WERI-Rb-1 (cell line): Measurements from ENCODE around the gene EPOP.

Experiments used
- DNase-seq: peaks from one replicate; pipeline ENCODE4 v3.0.0-alpha.2; 2020
- H3K27ac ChIP-seq: fragments of 250-450 bp; sonication (Bioruptor Pico); 2 replicates; pipeline ENCODE4 v1.5.1; 2020; ENCODE audit warnings: mild to moderate bottlenecking, moderate library complexity
- H3K27me3 ChIP-seq: fragments of 250-450 bp; sonication (Bioruptor Pico); 2 replicates; pipeline ENCODE4 v1.5.1; 2021; ENCODE audit warnings: mild to moderate bottlenecking, low read depth, moderate library complexity; ENCODE audit not compliant: insufficient read depth, severe bottlenecking
- H3K36me3 ChIP-seq: fragments of 250-450 bp; sonication (Bioruptor Pico); 2 replicates; pipeline ENCODE4 v1.5.1; 2020; ENCODE audit warnings: mild to moderate bottlenecking, moderate library complexity
- H3K4me3 ChIP-seq: 2 replicates; pipeline ENCODE4 v1.5.1; 2011; ENCODE audit warnings: low read depth, mild to moderate bottlenecking, control low read depth, low read length
- H3K9me3 ChIP-seq: fragments of 250-450 bp; sonication (Bioruptor Pico); 2 replicates; pipeline ENCODE4 v1.5.1; 2021; ENCODE audit warnings: mild to moderate bottlenecking, moderate library complexity; ENCODE audit not compliant: severe bottlenecking
- TF ChIP-seq, protein P1 (sequence below): IDR thresholded peaks from 2 replicates; pipeline ENCODE4 v1.5.1; 2011; ENCODE audit warnings: low read depth, mild to moderate bottlenecking, control low read depth, inconsistent platforms, low read length

Gene EPOP

DNA sequence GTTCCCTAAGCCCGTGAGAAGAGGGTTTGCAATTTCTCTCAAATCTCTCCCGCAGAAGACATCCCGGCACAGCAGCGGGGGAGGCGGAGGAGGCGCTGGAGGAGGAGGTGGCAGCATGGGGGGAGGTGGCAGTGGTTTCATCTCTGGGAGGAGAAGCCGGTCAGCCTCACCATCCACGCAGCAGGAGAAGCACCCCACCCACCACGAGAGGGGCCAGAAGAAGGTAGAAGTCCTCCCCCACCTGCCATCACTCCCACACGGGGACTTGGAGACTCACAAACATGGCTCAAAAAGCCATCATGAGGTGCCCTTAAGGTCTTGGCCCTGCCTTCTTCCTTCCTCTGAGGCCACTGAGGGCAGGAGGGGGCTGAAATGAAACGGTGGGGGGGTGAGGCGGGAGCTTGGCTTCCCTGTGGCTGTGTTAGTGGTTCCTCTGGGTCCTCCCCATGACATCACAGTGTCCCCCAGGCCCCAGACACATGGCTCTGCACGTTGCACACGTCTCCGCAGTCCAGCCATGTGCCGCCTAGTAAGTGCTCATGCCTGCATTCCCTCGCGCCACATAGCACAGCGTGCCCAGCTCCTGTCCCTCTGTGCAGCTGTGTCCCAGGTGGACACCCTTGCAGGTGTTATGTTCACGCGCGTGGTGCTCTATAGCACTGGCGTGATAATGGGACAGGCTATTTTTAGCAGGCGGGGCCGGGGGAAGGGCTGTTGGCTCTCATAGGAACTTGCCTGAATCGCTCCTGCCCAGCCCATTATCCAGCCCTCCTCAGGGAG, 37.2 kb upstream of the EPOP start:
- no peak for DNase-seq

DNA sequence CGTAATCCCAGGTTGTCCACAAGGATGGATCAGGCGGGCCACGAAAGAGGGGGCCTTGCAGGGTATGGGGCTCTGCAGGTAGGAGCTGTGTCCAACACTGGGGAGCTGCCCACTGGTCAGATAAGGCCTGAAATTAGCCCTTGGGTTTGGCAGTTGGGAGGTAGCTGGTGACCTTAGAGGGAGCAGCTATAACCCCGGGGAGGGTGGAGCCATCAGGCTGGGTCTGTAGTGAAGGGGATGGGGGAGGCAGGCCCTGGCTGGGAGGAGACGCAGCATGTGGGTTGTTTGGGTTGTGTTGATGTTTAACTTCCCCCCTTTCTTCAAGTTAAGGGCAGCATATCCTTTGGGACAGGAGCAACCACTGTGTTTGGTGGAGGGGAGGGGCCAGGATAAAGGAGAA, 36.2 kb upstream of the EPOP start:
- Histone ChIP-seq H3K4me3 (no peak overlapping the region), H3K9me3 (no peaks in the 10 kb centered on the region), H3K27ac (peak overlapping the region; percentile 63), H3K36me3 (peaks cover 93% of the 10 kb centered on the region), H3K27me3 (no peaks in the 10 kb centered on the region)
- TF ChIP-seq, protein P1, sequence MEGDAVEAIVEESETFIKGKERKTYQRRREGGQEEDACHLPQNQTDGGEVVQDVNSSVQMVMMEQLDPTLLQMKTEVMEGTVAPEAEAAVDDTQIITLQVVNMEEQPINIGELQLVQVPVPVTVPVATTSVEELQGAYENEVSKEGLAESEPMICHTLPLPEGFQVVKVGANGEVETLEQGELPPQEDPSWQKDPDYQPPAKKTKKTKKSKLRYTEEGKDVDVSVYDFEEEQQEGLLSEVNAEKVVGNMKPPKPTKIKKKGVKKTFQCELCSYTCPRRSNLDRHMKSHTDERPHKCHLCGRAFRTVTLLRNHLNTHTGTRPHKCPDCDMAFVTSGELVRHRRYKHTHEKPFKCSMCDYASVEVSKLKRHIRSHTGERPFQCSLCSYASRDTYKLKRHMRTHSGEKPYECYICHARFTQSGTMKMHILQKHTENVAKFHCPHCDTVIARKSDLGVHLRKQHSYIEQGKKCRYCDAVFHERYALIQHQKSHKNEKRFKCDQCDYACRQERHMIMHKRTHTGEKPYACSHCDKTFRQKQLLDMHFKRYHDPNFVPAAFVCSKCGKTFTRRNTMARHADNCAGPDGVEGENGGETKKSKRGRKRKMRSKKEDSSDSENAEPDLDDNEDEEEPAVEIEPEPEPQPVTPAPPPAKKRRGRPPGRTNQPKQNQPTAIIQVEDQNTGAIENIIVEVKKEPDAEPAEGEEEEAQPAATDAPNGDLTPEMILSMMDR = no peak
- no peak for DNase-seq

More for the DNA sequence above, 37.2 kb upstream of the EPOP start:
- Histone ChIP-seq H3K4me3 (no peak overlapping the region), H3K36me3 (peaks cover 97% of the 10 kb centered on the region), H3K27ac (no peak overlapping the region), H3K27me3 (no peaks in the 10 kb centered on the region), H3K9me3 (no peaks in the 10 kb centered on the region)
- TF ChIP-seq, protein P1 = no peak

DNA sequence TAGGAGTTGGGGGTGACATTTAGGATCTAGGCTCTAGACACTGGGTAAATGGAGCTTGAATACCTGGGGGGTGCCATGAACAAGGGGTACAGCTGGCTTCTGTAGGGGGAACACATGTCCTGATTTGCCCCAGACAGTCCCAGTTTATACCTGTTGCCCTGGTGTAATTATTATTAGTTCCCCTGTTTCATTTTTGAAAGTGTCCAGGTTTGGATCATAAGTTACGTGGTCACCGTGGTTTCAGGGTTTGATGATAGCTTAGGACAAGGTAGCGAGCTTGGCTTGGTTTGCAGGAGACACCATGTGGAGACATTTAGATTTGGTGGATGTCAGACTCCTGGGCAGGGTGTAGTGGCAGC, 35.8 kb upstream of the EPOP start:
- no peaks in the 10 kb centered on the region for H3K27me3 ChIP-seq
- DNase-seq = no peak
- H3K4me3 ChIP-seq = no peak overlapping the region
- peaks cover 89% of the 10 kb centered on the region for H3K36me3 ChIP-seq
- TF ChIP-seq, protein P1 = no peak
- H3K27ac ChIP-seq = peak overlapping the region; percentile 63
- no peaks in the 10 kb centered on the region for H3K9me3 ChIP-seq

DNA sequence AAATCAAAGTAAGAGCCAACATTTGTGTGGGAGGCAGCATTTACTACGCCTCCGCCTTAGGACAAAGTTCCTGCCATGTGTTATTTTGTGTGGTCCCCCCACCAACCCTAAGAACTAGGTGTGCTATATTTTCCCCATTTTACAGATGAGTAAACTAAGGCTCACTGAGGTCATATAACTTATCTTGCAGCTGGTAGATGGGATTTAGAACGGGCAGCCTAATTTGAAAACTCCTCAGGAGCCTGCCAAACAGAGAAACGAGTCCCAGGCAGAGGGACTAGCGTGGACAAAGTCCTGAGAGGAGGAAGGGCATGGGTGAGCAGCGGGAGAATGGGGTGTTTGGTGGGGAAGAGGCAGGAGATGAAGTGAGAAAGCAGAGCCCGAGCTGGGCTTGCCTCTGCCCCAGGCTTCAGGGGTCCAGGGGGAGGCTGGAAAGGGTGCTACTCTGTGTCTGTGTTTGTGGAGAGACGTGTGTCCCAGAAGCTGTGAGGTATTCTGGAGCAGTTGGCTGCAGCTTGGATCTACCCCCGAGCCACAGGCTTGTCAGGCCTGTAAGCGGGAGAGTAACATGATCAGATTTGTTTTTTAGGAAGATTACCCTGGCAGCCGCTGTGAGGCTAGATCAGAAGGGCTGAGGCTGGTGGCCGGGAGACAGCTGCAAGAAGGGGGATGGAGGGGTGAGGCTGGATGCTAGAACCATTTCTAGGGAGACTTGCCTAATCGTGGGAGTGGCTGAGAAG, 35.3 kb upstream of the EPOP start:
- peak overlapping the region; percentile 63 for H3K27ac ChIP-seq
- H3K27me3 ChIP-seq = no peaks in the 10 kb centered on the region
- TF ChIP-seq, protein P1 = no peak
- peaks cover 84% of the 10 kb centered on the region for H3K36me3 ChIP-seq
- peak; percentile 67 for DNase-seq
- no peak overlapping the region; the same call in 1 of the 2 replicates for H3K4me3 ChIP-seq
- no peaks in the 10 kb centered on the region for H3K9me3 ChIP-seq

DNA sequence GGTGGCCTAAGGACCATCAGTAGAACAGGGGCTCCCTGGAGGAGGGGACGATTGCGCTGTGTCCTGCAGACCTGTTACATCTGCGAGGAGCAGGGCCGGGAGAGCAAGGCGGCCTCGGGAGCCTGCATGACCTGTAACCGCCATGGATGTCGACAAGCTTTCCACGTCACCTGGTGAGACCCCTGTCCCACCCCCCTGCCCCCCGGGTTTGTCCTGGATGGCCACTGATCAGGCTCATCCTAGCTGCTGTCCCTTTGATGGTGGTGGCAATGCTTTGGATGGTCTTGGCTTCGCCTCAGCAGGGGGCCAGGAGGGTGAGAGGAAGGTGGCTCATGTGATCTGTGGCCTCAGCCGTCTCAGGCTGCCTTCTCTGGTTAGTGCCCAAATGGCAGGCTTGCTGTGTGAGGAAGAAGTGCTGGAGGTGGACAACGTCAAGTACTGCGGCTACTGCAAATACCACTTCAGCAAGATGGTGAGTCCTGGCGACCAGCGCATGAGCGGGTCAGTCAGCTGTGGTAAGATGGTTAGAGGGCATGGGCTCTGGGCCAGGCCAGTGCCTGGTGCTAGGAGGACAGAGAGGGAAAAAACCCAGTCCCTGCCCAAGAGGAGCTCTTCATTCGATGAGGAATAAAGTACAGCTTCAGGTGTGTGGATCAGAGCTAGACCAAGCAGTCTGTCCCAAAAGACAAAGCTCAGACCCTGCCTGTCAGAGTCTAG, 34.5 kb upstream of the EPOP start:
- Histone ChIP-seq H3K36me3 (peaks cover 80% of the 10 kb centered on the region), H3K9me3 (no peaks in the 10 kb centered on the region), H3K27me3 (no peaks in the 10 kb centered on the region), H3K4me3 (no peak overlapping the region), H3K27ac (peak overlapping the region; percentile 63)
- TF ChIP-seq, protein P1 = no peak
- DNase-seq = no peak
